NT2/D1 (cell line): ENCODE data around the gene FARS2.

Experiments
- SUZ12 ChIP-seq: IDR thresholded peaks from 2 replicates; pipeline ENCODE4 v1.6.1; 2011; ENCODE audit not compliant: insufficient read length, insufficient read depth; ENCODE audit errors: extremely low read depth
- YY1 ChIP-seq: IDR thresholded peaks from 2 replicates; pipeline ENCODE4 v1.6.1; 2011; ENCODE audit not compliant: insufficient read length, insufficient read depth
- ZNF274 ChIP-seq: IDR thresholded peaks from 2 replicates; pipeline ENCODE4 v1.6.1; 2011; ENCODE audit warnings: mild to moderate bottlenecking, low read depth, low read length

DNA sequence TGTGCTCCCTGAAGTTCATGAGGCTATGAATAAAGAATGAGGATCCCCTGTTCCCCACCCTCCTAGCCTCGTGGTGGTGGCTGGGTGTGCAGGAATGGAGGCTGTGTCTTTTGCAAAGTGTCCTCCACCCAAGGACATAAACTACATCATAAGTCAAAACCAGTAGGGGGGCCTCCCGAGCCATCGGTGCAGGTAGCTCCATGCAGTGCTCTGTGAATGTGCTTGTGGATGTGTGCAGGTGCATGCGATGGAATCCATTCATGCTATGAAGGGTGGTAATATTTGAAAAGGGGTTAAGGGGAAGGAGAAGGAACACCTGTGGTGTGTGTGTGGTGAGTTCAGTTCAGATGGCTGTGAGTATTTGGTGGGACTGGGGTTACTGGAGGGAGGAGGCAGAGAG lies 548.1 kb downstream of the FARS2 start:
- TF ChIP-seq YY1: no peak
- no peak for TF ChIP-seq SUZ12
- no peak for TF ChIP-seq ZNF274
